ENCODE results near the gene CYP4A22.

The CYP4A22 gene

GRCh38 chr1:47179988-47180563 is 42.8 kb downstream of the CYP4A22 start:
- no peaks in the 10 kb centered on the region for H3K36me3 ChIP-seq (ENCODE audit: control insufficient read depth, insufficient read depth, low read length)
- no peaks in the 10 kb centered on the region for H3K9me3 ChIP-seq (ENCODE audit: control insufficient read depth, low read length)
- H3K27ac ChIP-seq (ENCODE audit: low read depth, low read length, severe bottlenecking) = no peak overlapping the region
- H3K4me3 ChIP-seq (ENCODE audit: extremely low read depth, insufficient read depth, low read length, poor library complexity, severe bottlenecking) = no peak overlapping the region
- peaks cover 7% of the 10 kb centered on the region for H3K4me1 ChIP-seq (ENCODE audit: control insufficient read depth, insufficient read depth, low read length, poor library complexity, severe bottlenecking)
- 90 to 96% methylated on average over 2 to 3 of the region's 3 CpGs for WGBS, 2 experiments (ENCODE audit: insufficient coverage in 2 of 2)

GRCh38 chr1:47180603-47181094 is 43.4 kb downstream of the CYP4A22 start:
- H3K4me1 ChIP-seq (ENCODE audit: control insufficient read depth, insufficient read depth, low read length, poor library complexity, severe bottlenecking) = peaks cover 7% of the 10 kb centered on the region
- H3K36me3 ChIP-seq (ENCODE audit: control insufficient read depth, insufficient read depth, low read length) = no peaks in the 10 kb centered on the region
- H3K4me3 ChIP-seq (ENCODE audit: extremely low read depth, insufficient read depth, low read length, poor library complexity, severe bottlenecking) = no peak overlapping the region
- H3K27ac ChIP-seq (ENCODE audit: low read depth, low read length, severe bottlenecking) = no peak overlapping the region
- WGBS, 2 experiments (ENCODE audit: insufficient coverage in 2 of 2) = 67 to 68% methylated on average over 3 of the region's 3 CpGs
- no peaks in the 10 kb centered on the region for H3K9me3 ChIP-seq (ENCODE audit: control insufficient read depth, low read length)

- Histone ChIP-seq H3K4me3 (ENCODE audit: extremely low read depth, insufficient read depth, low read length, poor library complexity, severe bottlenecking) (no peak overlapping the region), H3K9me3 (ENCODE audit: control insufficient read depth, low read length) (no peaks in the 10 kb centered on the region), H3K4me1 (ENCODE audit: control insufficient read depth, insufficient read depth, low read length, poor library complexity, severe bottlenecking) (peaks cover 7% of the 10 kb centered on the region), H3K27ac (ENCODE audit: low read depth, low read length, severe bottlenecking) (no peak overlapping the region), H3K36me3 (ENCODE audit: control insufficient read depth, insufficient read depth, low read length) (no peaks in the 10 kb centered on the region)
- 63 to 66% methylated on average over 13 of the region's 18 CpGs for WGBS, 2 experiments (ENCODE audit: insufficient coverage in 2 of 2)
Observed at GRCh38 chr1:47181095-47181954, 44.1 kb downstream of the CYP4A22 start.

- H3K4me1 ChIP-seq (ENCODE audit: control insufficient read depth, insufficient read depth, low read length, poor library complexity, severe bottlenecking) = peaks cover 7% of the 10 kb centered on the region
- no peak overlapping the region for H3K27ac ChIP-seq (ENCODE audit: low read depth, low read length, severe bottlenecking)
- H3K4me3 ChIP-seq (ENCODE audit: extremely low read depth, insufficient read depth, low read length, poor library complexity, severe bottlenecking) = no peak overlapping the region
- H3K9me3 ChIP-seq (ENCODE audit: control insufficient read depth, low read length) = no peaks in the 10 kb centered on the region
- no peaks in the 10 kb centered on the region for H3K36me3 ChIP-seq (ENCODE audit: control insufficient read depth, insufficient read depth, low read length)
- 63 to 81% methylated on average over 2 to 5 of the region's 7 CpGs for WGBS, 2 experiments (ENCODE audit: insufficient coverage in 2 of 2)
Observed at GRCh38 chr1:47181955-47182675, 44.9 kb downstream of the CYP4A22 start.

- WGBS, 2 experiments (ENCODE audit: insufficient coverage in 2 of 2) = 86 to 90% methylated on average over 2 to 6 of the region's 7 CpGs
- Histone ChIP-seq H3K4me3 (ENCODE audit: extremely low read depth, insufficient read depth, low read length, poor library complexity, severe bottlenecking) (no peak overlapping the region), H3K4me1 (ENCODE audit: control insufficient read depth, insufficient read depth, low read length, poor library complexity, severe bottlenecking) (peaks cover 7% of the 10 kb centered on the region)
Observed at GRCh38 chr1:47182676-47183235, 45.5 kb downstream of the CYP4A22 start.

GRCh38 chr1:47183308-47184089 is 46.3 kb downstream of the CYP4A22 start:
- 80 to 88% methylated on average over 7 to 10 of the region's 11 CpGs for WGBS, 2 experiments (ENCODE audit: insufficient coverage in 2 of 2)
- Histone ChIP-seq H3K4me3 (ENCODE audit: extremely low read depth, insufficient read depth, low read length, poor library complexity, severe bottlenecking) (no peak overlapping the region), H3K36me3 (ENCODE audit: control insufficient read depth, insufficient read depth, low read length) (no peaks in the 10 kb centered on the region), H3K4me1 (ENCODE audit: control insufficient read depth, insufficient read depth, low read length, poor library complexity, severe bottlenecking) (peaks cover 7% of the 10 kb centered on the region), H3K27ac (ENCODE audit: low read depth, low read length, severe bottlenecking) (no peak overlapping the region), H3K9me3 (ENCODE audit: control insufficient read depth, low read length) (no peaks in the 10 kb centered on the region)

More at GRCh38 chr1:47182676-47183235, 45.5 kb downstream of the CYP4A22 start:
- Histone ChIP-seq H3K36me3 (ENCODE audit: control insufficient read depth, insufficient read depth, low read length) (no peaks in the 10 kb centered on the region), H3K27ac (ENCODE audit: low read depth, low read length, severe bottlenecking) (no peak overlapping the region), H3K9me3 (ENCODE audit: control insufficient read depth, low read length) (no peaks in the 10 kb centered on the region)

- no peak overlapping the region for H3K27ac ChIP-seq (ENCODE audit: low read depth, low read length, severe bottlenecking)
- H3K4me1 ChIP-seq (ENCODE audit: control insufficient read depth, insufficient read depth, low read length, poor library complexity, severe bottlenecking) = peaks cover 7% of the 10 kb centered on the region
- 82 to 87% methylated on average over 4 of the region's 5 CpGs for WGBS, 2 experiments (ENCODE audit: insufficient coverage in 2 of 2)
- H3K36me3 ChIP-seq (ENCODE audit: control insufficient read depth, insufficient read depth, low read length) = no peaks in the 10 kb centered on the region
- H3K4me3 ChIP-seq (ENCODE audit: extremely low read depth, insufficient read depth, low read length, poor library complexity, severe bottlenecking) = no peak overlapping the region
- H3K9me3 ChIP-seq (ENCODE audit: control insufficient read depth, low read length) = no peaks in the 10 kb centered on the region
Observed at GRCh38 chr1:47184090-47184821, 47.0 kb downstream of the CYP4A22 start.

- no peaks in the 10 kb centered on the region for H3K36me3 ChIP-seq (ENCODE audit: control insufficient read depth, insufficient read depth, low read length)
- H3K27ac ChIP-seq (ENCODE audit: low read depth, low read length, severe bottlenecking) = no peak overlapping the region
- no peaks in the 10 kb centered on the region for H3K9me3 ChIP-seq (ENCODE audit: control insufficient read depth, low read length)
- H3K4me1 ChIP-seq (ENCODE audit: control insufficient read depth, insufficient read depth, low read length, poor library complexity, severe bottlenecking) = no peaks in the 10 kb centered on the region
- 87 to 89% methylated on average over 12 to 14 of the region's 14 CpGs for WGBS, 2 experiments (ENCODE audit: insufficient coverage in 2 of 2)
- no peak overlapping the region for H3K4me3 ChIP-seq (ENCODE audit: extremely low read depth, insufficient read depth, low read length, poor library complexity, severe bottlenecking)
Observed at GRCh38 chr1:47184822-47185677, 47.8 kb downstream of the CYP4A22 start.

Data from mesodermal cell (in vitro differentiated cells).